ENCODE measurements around the gene ZNF746. TPM values are rescaled to one million over a fixed set of nuclear protein-coding genes. Genes with fewer than 3 reads are reported as not detected.

ZNF746 gene
- total RNA-seq, 2 donors from 2014 or later: 20.1 to 22.3 TPM

DNA sequence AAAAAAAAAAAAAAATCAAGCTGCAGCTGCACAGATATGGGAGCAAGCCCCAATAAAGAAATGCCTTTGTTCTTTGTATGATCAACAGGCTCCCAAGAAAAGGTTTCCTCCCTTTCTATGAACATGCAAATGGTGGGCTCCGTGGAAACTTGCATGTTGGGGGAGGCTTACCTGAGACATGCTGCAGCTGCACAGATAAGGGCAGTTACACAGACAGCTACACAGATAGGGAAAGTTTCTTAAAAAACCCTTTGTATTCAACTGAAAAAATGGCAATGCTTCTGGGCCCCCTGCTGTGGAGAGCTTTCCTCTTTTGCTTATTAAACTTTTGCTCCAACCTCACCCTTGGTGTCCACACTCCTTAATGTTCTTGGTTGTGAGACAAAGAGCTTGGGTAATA, 29.8 kb upstream of the ZNF746 start:
- no peaks in the 10 kb centered on the region for H3K4me1 Mint-ChIP-seq
- no peak overlapping the region for H3K4me3 Mint-ChIP-seq

DNA sequence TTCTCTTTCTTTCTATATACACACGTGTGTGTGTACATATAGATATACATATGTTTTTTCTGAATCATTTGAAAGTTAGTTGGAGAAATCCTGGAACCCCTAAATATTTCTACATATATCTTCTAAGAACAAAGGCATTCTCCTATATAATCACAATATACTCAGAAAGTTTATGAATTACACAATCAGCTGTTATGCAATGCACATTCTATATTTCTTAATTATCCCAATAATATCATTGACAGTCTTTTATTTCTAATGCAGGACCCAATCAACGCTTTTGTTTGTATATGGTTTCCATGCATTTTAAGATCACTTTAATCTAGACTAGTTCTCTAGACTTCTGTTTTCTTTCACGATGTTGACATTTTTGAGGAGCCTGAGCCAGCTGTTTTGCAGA, 27.7 kb upstream of the ZNF746 start:
- Mint-ChIP-seq H3K9me3 (peaks cover 57% of the 10 kb centered on the region), H3K36me3 (ENCODE audit: low read depth) (peaks cover 2% of the 10 kb centered on the region), H3K27me3 (ENCODE audit: insufficient read depth) (peaks cover 5% of the 10 kb centered on the region), H3K4me1 (no peaks in the 10 kb centered on the region), H3K27ac (no peak overlapping the region), H3K4me3 (no peak overlapping the region)
- H3K4me1 ChIP-seq (ENCODE audit: control insufficient read depth, insufficient read depth, low read length): no peaks in the 10 kb centered on the region
- no peak overlapping the region for H3K4me3 ChIP-seq (ENCODE audit: low read length)
- DNase-seq: no peak
- H3K27ac ChIP-seq (ENCODE audit: low read depth, low read length): no peak overlapping the region
- H3K27me3 ChIP-seq (ENCODE audit: control insufficient read depth, insufficient read depth, low read length, poor library complexity, severe bottlenecking): no peaks in the 10 kb centered on the region
- peaks cover 33% of the 10 kb centered on the region for H3K9me3 ChIP-seq (ENCODE audit: control insufficient read depth, low read length)
- WGBS, 2 experiments (ENCODE audit: insufficient coverage in 1 of 2, insufficient read length in 1 of 2): 84 to 100% methylated on average over 2 of the region's 3 CpGs
- TF ChIP-seq CTCF (conservative IDR thresholded peaks at IDR 0.05): no peak
- H3K9ac ChIP-seq (ENCODE audit: extremely low read depth, low read length, poor library complexity, severe bottlenecking): no peak overlapping the region
- H3K36me3 ChIP-seq (ENCODE audit: control insufficient read depth, insufficient read depth, low read length): no peaks in the 10 kb centered on the region

More for the DNA sequence above, 29.8 kb upstream of the ZNF746 start:
- Mint-ChIP-seq H3K9me3 (peaks cover 70% of the 10 kb centered on the region), H3K27ac (no peak overlapping the region), H3K27me3 (ENCODE audit: insufficient read depth) (peaks cover 3% of the 10 kb centered on the region), H3K36me3 (ENCODE audit: low read depth) (peaks cover 2% of the 10 kb centered on the region)
- no peak overlapping the region for H3K4me3 ChIP-seq (ENCODE audit: low read length)
- no peak for TF ChIP-seq CTCF (conservative IDR thresholded peaks at IDR 0.05)
- H3K27me3 ChIP-seq (ENCODE audit: control insufficient read depth, insufficient read depth, low read length, poor library complexity, severe bottlenecking): no peaks in the 10 kb centered on the region
- H3K27ac ChIP-seq (ENCODE audit: low read depth, low read length): no peak overlapping the region
- H3K9me3 ChIP-seq (ENCODE audit: control insufficient read depth, low read length): peaks cover 54% of the 10 kb centered on the region
- no peak overlapping the region for H3K9ac ChIP-seq (ENCODE audit: extremely low read depth, low read length, poor library complexity, severe bottlenecking)
- H3K36me3 ChIP-seq (ENCODE audit: control insufficient read depth, insufficient read depth, low read length): no peaks in the 10 kb centered on the region
- DNase-seq: no peak
- WGBS, 2 experiments (ENCODE audit: insufficient coverage in 1 of 2, insufficient read length in 1 of 2): 74 to 86% methylated on average over 1 of the region's 1 CpG
- no peaks in the 10 kb centered on the region for H3K4me1 ChIP-seq (ENCODE audit: control insufficient read depth, insufficient read depth, low read length)

DNA sequence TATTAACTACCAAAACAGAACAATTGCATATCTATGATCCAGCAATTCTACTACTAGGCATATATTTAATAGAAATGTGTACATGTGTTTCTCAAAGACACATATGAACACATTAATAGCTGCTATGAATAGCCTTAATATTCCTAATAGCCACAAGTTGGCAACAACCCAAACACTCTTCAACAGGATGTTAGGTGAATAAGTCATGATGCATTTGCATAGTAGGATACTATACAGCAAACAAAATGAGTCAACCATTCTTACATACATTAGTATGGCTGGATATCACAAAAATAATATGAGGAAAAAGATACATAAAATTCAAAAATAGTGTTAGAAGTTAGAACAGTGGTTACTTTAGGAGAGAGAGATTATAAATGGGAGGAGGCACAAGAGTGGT, 26.8 kb upstream of the ZNF746 start:
- Histone ChIP-seq H3K27me3 (ENCODE audit: control insufficient read depth, insufficient read depth, low read length, poor library complexity, severe bottlenecking) (no peaks in the 10 kb centered on the region), H3K9me3 (ENCODE audit: control insufficient read depth, low read length) (peaks cover 24% of the 10 kb centered on the region), H3K27ac (ENCODE audit: low read depth, low read length) (no peak overlapping the region), H3K4me3 (ENCODE audit: low read length) (no peak overlapping the region), H3K36me3 (ENCODE audit: control insufficient read depth, insufficient read depth, low read length) (no peaks in the 10 kb centered on the region), H3K4me1 (ENCODE audit: control insufficient read depth, insufficient read depth, low read length) (no peaks in the 10 kb centered on the region), H3K9ac (ENCODE audit: extremely low read depth, low read length, poor library complexity, severe bottlenecking) (no peak overlapping the region)
- DNase-seq: no peak
- Mint-ChIP-seq H3K36me3 (ENCODE audit: low read depth) (peaks cover 2% of the 10 kb centered on the region), H3K9me3 (peaks cover 55% of the 10 kb centered on the region), H3K27ac (no peak overlapping the region), H3K4me1 (no peaks in the 10 kb centered on the region), H3K4me3 (no peak overlapping the region), H3K27me3 (ENCODE audit: insufficient read depth) (peaks cover 9% of the 10 kb centered on the region)
- no peak for TF ChIP-seq CTCF (conservative IDR thresholded peaks at IDR 0.05)

Measured in endodermal cell (in vitro differentiated cells).